NT2/D1 (cell line): ENCODE measurements around the gene ADAMTSL1.

Source experiments
- DNase-seq: peaks from one replicate; pipeline ENCODE4 v3.0.0-alpha.2; 2011; ENCODE audit warnings: low read depth, low spot score
- H3K27me3 ChIP-seq: 2 replicates; pipeline ENCODE4 v1.6.0; 2011; ENCODE audit warnings: mild to moderate bottlenecking; ENCODE audit not compliant: insufficient read length, insufficient read depth
- H3K36me3 ChIP-seq: 2 replicates; pipeline ENCODE4 v1.6.1; 2011; ENCODE audit warnings: mild to moderate bottlenecking, low read length, mixed read lengths; ENCODE audit not compliant: insufficient read depth, insufficient read length
- H3K4me1 ChIP-seq: 2 replicates; pipeline ENCODE4 v1.5.1; 2011; ENCODE audit not compliant: insufficient read depth, insufficient read length
- H3K4me3 ChIP-seq: 2 replicates; pipeline ENCODE4 v1.5.1; 2011; ENCODE audit warnings: low read depth; ENCODE audit not compliant: insufficient read length
- H3K9ac ChIP-seq: 2 replicates; pipeline ENCODE4 v1.6.0; 2011; ENCODE audit warnings: low read depth; ENCODE audit not compliant: insufficient read length
- H3K9me3 ChIP-seq: 2 replicates; pipeline ENCODE4 v1.5.1; 2011; ENCODE audit warnings: mild to moderate bottlenecking, low read length; ENCODE audit not compliant: insufficient read depth
- SUZ12 ChIP-seq: IDR thresholded peaks from 2 replicates; pipeline ENCODE4 v1.6.1; 2011; ENCODE audit not compliant: insufficient read length, insufficient read depth; ENCODE audit errors: extremely low read depth
- YY1 ChIP-seq: IDR thresholded peaks from 2 replicates; pipeline ENCODE4 v1.6.1; 2011; ENCODE audit not compliant: insufficient read length, insufficient read depth
- ZNF274 ChIP-seq: IDR thresholded peaks from 2 replicates; pipeline ENCODE4 v1.6.1; 2011; ENCODE audit warnings: mild to moderate bottlenecking, low read depth, low read length

Gene ADAMTSL1

GRCh38 chr9:18745710-18746109, 271.8 kb downstream of the ADAMTSL1 start:
- no peak overlapping the region for H3K9ac ChIP-seq
- H3K4me1 ChIP-seq, result no peaks in the 10 kb centered on the region
- H3K36me3 ChIP-seq, result no peaks in the 10 kb centered on the region
- H3K4me3 ChIP-seq, result no peak overlapping the region
- TF ChIP-seq YY1 (no peak), ZNF274 (no peak), SUZ12 (no peak)
- H3K9me3 ChIP-seq, result no peaks in the 10 kb centered on the region
- DNase-seq, result no peak
- no peaks in the 10 kb centered on the region for H3K27me3 ChIP-seq

GRCh38 chr9:18746631-18747030, 272.7 kb downstream of the ADAMTSL1 start:
- Histone ChIP-seq H3K9ac (no peak overlapping the region), H3K27me3 (no peaks in the 10 kb centered on the region), H3K9me3 (no peaks in the 10 kb centered on the region), H3K36me3 (no peaks in the 10 kb centered on the region), H3K4me1 (no peaks in the 10 kb centered on the region), H3K4me3 (no peak overlapping the region)
- no peak for TF ChIP-seq SUZ12
- no peak for TF ChIP-seq ZNF274
- TF ChIP-seq YY1, result no peak
- DNase-seq, result peak; percentile 9

GRCh38 chr9:18747595-18747994, 273.6 kb downstream of the ADAMTSL1 start:
- no peaks in the 10 kb centered on the region for H3K9me3 ChIP-seq
- no peaks in the 10 kb centered on the region for H3K27me3 ChIP-seq
- no peak for TF ChIP-seq SUZ12
- H3K4me3 ChIP-seq, result no peak overlapping the region
- H3K9ac ChIP-seq, result no peak overlapping the region
- H3K36me3 ChIP-seq, result no peaks in the 10 kb centered on the region
- H3K4me1 ChIP-seq, result no peaks in the 10 kb centered on the region
- DNase-seq, result no peak

- no peak overlapping the region for H3K4me3 ChIP-seq
- TF ChIP-seq SUZ12, result no peak
- TF ChIP-seq YY1, result no peak
- TF ChIP-seq ZNF274, result no peak
- H3K9me3 ChIP-seq, result no peaks in the 10 kb centered on the region
- DNase-seq, result no peak
- H3K4me1 ChIP-seq, result no peaks in the 10 kb centered on the region
- H3K36me3 ChIP-seq, result no peaks in the 10 kb centered on the region
- H3K27me3 ChIP-seq, result no peaks in the 10 kb centered on the region
- no peak overlapping the region for H3K9ac ChIP-seq
These were observed 274.3 kb downstream of the ADAMTSL1 start for GRCh38 chr9:18748251-18748701.

GRCh38 chr9:18749711-18750110, 275.8 kb downstream of the ADAMTSL1 start:
- Histone ChIP-seq H3K27me3 (no peaks in the 10 kb centered on the region), H3K4me3 (no peak overlapping the region), H3K36me3 (no peaks in the 10 kb centered on the region), H3K9ac (no peak overlapping the region), H3K4me1 (no peaks in the 10 kb centered on the region), H3K9me3 (no peaks in the 10 kb centered on the region)
- TF ChIP-seq SUZ12 (no peak), ZNF274 (no peak), YY1 (no peak)
- DNase-seq, result no peak

GRCh38 chr9:18753904-18754303, 280.0 kb downstream of the ADAMTSL1 start:
- H3K4me1 ChIP-seq, result no peaks in the 10 kb centered on the region
- no peaks in the 10 kb centered on the region for H3K9me3 ChIP-seq
- H3K4me3 ChIP-seq, result no peak overlapping the region
- H3K36me3 ChIP-seq, result no peaks in the 10 kb centered on the region
- no peak overlapping the region for H3K9ac ChIP-seq
- no peak for DNase-seq
- no peaks in the 10 kb centered on the region for H3K27me3 ChIP-seq
- TF ChIP-seq ZNF274 (no peak), SUZ12 (no peak), YY1 (no peak)

GRCh38 chr9:18754537-18754936, 280.6 kb downstream of the ADAMTSL1 start:
- TF ChIP-seq SUZ12 (no peak), YY1 (no peak), ZNF274 (no peak)
- Histone ChIP-seq H3K4me1 (no peaks in the 10 kb centered on the region), H3K9me3 (no peaks in the 10 kb centered on the region), H3K9ac (no peak overlapping the region), H3K27me3 (no peaks in the 10 kb centered on the region), H3K36me3 (no peaks in the 10 kb centered on the region), H3K4me3 (no peak overlapping the region)
- DNase-seq, result no peak

GRCh38 chr9:18755263-18755662, 281.3 kb downstream of the ADAMTSL1 start:
- H3K36me3 ChIP-seq, result no peaks in the 10 kb centered on the region
- H3K9me3 ChIP-seq, result no peaks in the 10 kb centered on the region
- no peak overlapping the region for H3K4me3 ChIP-seq
- H3K9ac ChIP-seq, result no peak overlapping the region
- no peaks in the 10 kb centered on the region for H3K4me1 ChIP-seq
- no peak for TF ChIP-seq ZNF274
- TF ChIP-seq YY1, result no peak
- TF ChIP-seq SUZ12, result no peak
- H3K27me3 ChIP-seq, result no peaks in the 10 kb centered on the region
- no peak for DNase-seq
